ENCODE measurements around the gene NDUFS2. TPM values are rescaled to one million over a fixed set of nuclear protein-coding genes. Genes with fewer than 3 reads are reported as not detected.

The NDUFS2 gene
- total and polyA plus RNA-seq, 8 donors = 26.7 to 56.8 (median 31.1) TPM

GRCh38 chr1:161192476-161193465 lies 9.4 kb upstream of the NDUFS2 start:
- H3K4me1 ChIP-seq = no peaks in the 10 kb centered on the region
- FAIRE-seq = no peak

GRCh38 chr1:161193561-161194235 lies 8.5 kb upstream of the NDUFS2 start:
- no peak for TF ChIP-seq CTCF (IDR thresholded peaks at IDR 0.05)
- DNase-seq = no peak
- H3K4me3 ChIP-seq = no peak overlapping the region
- no peak for FAIRE-seq
- H3K27ac ChIP-seq = no peak overlapping the region
- H3K4me1 ChIP-seq = no peaks in the 10 kb centered on the region
- no peaks in the 10 kb centered on the region for H3K27me3 ChIP-seq
- 61 to 63% methylated on average over 21 of the region's 21 CpGs for WGBS, 2 donors
- H3K9me3 ChIP-seq = no peaks in the 10 kb centered on the region
- peak in 2 of 4 donors; percentile 4 to 7 for ATAC-seq
- H3K36me3 ChIP-seq = no peaks in the 10 kb centered on the region
- intact Hi-C loops (cut with DNase I) = loop anchor here in 2 of 3 donors (5.0 to 10.0 kb wide), 2 partner anchors 181 to 189 kb away; no protein-coding TSS in a partner anchor

More at GRCh38 chr1:161192476-161193465, 9.4 kb upstream of the NDUFS2 start:
- no peak overlapping the region for H3K27ac ChIP-seq
- DNase-seq (peak in 3 of 6 donors; percentile 41 to 66 (median 57)), ATAC-seq (peak; percentile 73 to 89 (median 82))
- peak; percentile 61 to 88 (median 76) for TF ChIP-seq CTCF (IDR thresholded peaks at IDR 0.05)
- WGBS, 2 donors = 46 to 48% methylated on average over 15 of the region's 15 CpGs
- no peaks in the 10 kb centered on the region for H3K27me3 ChIP-seq
- H3K36me3 ChIP-seq = no peaks in the 10 kb centered on the region
- intact Hi-C loops (cut with DNase I) = loop anchor here in 2 of 3 donors (5.0 to 10.0 kb wide), 2 partner anchors 182 to 190 kb away; no protein-coding TSS in a partner anchor
- H3K4me3 ChIP-seq = no peak overlapping the region
- H3K9me3 ChIP-seq = no peaks in the 10 kb centered on the region

GRCh38 chr1:161195171-161195570 lies 7.0 kb upstream of the NDUFS2 start:
- FAIRE-seq (no peak), DNase-seq (no peak), ATAC-seq (peak in 1 of 4 donors; percentile 20)
- no peak for TF ChIP-seq CTCF (IDR thresholded peaks at IDR 0.05)
- no peaks in the 10 kb centered on the region for H3K4me1 ChIP-seq
- no peaks in the 10 kb centered on the region for H3K9me3 ChIP-seq
- 67 to 74% methylated on average over 4 of the region's 4 CpGs for WGBS, 2 donors
- H3K27me3 ChIP-seq = no peaks in the 10 kb centered on the region
- intact Hi-C loops (cut with DNase I) = loop anchor here in 1 of 3 donors (10.0 kb wide), 1 partner anchor 180 kb away; no protein-coding TSS in a partner anchor
- no peak overlapping the region for H3K27ac ChIP-seq
- no peak overlapping the region for H3K4me3 ChIP-seq
- H3K36me3 ChIP-seq = no peaks in the 10 kb centered on the region

- FAIRE-seq = no peak
- no peak for DNase-seq
- H3K9me3 ChIP-seq = no peaks in the 10 kb centered on the region
- H3K27me3 ChIP-seq = no peaks in the 10 kb centered on the region
- ATAC-seq = no peak
- WGBS, 2 donors = 87 to 91% methylated on average over 7 of the region's 7 CpGs
- no peak for TF ChIP-seq CTCF (IDR thresholded peaks at IDR 0.05)
- intact Hi-C loops (cut with DNase I) = loop anchor here in 1 of 3 donors (10.0 kb wide), 1 partner anchor 179 kb away; no protein-coding TSS in a partner anchor
- H3K27ac ChIP-seq = no peak overlapping the region
- H3K4me1 ChIP-seq = peaks cover 0 to 2% (median 2%) of the 10 kb centered on the region in 3 donors
- H3K36me3 ChIP-seq = no peaks in the 10 kb centered on the region
- H3K4me3 ChIP-seq = peak overlapping the region in 1 of 4 donors; percentile 32
Measured at GRCh38 chr1:161196111-161196510, 6.1 kb upstream of the NDUFS2 start.

Data from pancreas (tissue), 10 donors.